Natural killer cell treated with Interleukin-12 subunit alpha and Interleukin-12 subunit beta and Interleukin-15 and Interleukin-18, amount 100 ng/mL, for 72 hours (primary cell): ENCODE results near the gene JOSD1. TPM values are rescaled to one million over a fixed set of nuclear protein-coding genes. Genes with fewer than 3 reads are reported as not detected.
A peak's percentile ranks its signal among the peaks of the same experiment; 100 is the strongest.

Experiments used
- ATAC-seq, 2 donors: fragments of 150-1000 bp; cut with Tn5 transposase in 1 of 2; sonication (Bioruptor Pico), chemical (Tn5 transposase) in 1 of 2; 2 replicates each; pipeline ENCODE4 v1.10.0; 2021
- DNase-seq: peaks from one replicate; pipeline ENCODE4 v3.0.0; 2022; ENCODE audit warnings: low spot score
- H3K27ac Mint-ChIP-seq, 2 donors: 1 replicate in 1 of 2; 2 replicates in 1 of 2; pipeline ENCODE4 v1.8.0; 2022; ENCODE audit warnings: mixed read lengths in 2 of 2, mild to moderate bottlenecking in 1 of 2, moderate library complexity in 1 of 2
- H3K27me3 Mint-ChIP-seq, 2 donors: 1 replicate in 1 of 2; 2 replicates in 1 of 2; pipeline ENCODE4 v1.8.0; 2022; ENCODE audit warnings: mixed read lengths in 2 of 2
- H3K36me3 Mint-ChIP-seq: one replicate; pipeline ENCODE4 v1.8.0; 2022; ENCODE audit warnings: mixed read lengths
- H3K4me1 Mint-ChIP-seq, 2 donors: 1 replicate in 1 of 2; 2 replicates in 1 of 2; pipeline ENCODE4 v1.8.0; 2022; ENCODE audit warnings: low read depth in 2 of 2, mixed read lengths in 2 of 2, mild to moderate bottlenecking in 1 of 2
- H3K4me3 Mint-ChIP-seq: one replicate; pipeline ENCODE4 v1.8.0; 2022; ENCODE audit warnings: mixed read lengths
- H3K9me3 Mint-ChIP-seq: 2 replicates; pipeline ENCODE4 v1.8.0; 2022; ENCODE audit warnings: mixed read lengths
- total RNA-seq, 2 donors: library from RNA; stranded (reverse); gene quantifications; one replicate each; pipeline ENCODE4 v1.2.3, GENCODE V29; 2022

Gene JOSD1
- total RNA-seq, 2 donors from 2014 or later = 53.6 to 62.3 TPM

DNA sequence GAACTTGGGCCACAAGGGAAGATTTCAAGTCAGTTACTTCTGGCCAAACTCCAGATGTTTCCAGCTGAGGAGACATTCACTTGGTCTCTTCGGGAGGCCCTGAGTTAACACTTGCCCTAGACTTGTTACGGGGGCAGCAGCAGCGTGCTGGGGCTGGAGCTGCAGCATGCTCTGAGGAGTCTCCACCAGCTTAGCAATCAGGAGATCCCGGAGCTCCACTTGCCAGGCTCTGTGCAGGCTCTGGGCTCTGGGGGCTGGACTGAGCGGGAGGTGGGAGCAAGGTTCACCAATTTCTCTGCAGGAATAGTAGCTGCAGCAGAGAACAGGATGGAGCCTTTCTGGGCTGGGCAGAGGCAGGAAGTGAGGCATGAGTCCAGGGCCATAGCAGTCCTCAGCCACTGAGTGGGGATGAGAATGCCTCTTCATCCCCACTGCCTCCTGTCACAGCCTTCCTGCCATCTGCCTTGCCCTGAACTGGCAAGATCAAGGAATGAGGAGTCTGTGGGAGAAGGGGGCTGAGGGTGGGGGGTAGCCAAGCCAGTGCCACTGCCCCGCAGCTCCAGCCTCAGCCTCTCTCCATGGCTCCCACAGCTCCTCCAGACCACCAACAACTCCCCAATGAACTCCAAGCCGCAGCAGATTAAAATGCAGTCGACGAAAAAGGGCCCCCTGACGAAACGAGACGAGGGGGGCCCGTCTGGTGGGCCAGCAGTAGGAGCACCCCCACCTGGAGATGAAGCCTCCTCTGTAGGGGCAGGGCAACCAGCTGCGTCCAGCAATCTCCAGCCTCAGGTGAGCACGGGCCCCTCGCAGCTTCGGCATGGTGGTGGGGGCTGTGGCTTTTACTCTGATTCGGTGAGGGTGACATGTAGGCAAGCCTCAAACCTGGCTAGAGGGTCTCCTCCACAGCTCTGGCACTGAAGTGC lies 28.4 kb upstream of the JOSD1 start:
- ATAC-seq (no peak), DNase-seq (no peak)
- Mint-ChIP-seq H3K36me3 (peaks cover 13% of the 10 kb centered on the region), H3K27ac (no peak overlapping the region), H3K4me1 (peaks cover 13% of the 10 kb centered on the region in 2 donors), H3K4me3 (no peak overlapping the region), H3K27me3 (no peaks in the 10 kb centered on the region), H3K9me3 (no peaks in the 10 kb centered on the region)

- DNase-seq = no peak
- Mint-ChIP-seq H3K4me3 (no peak overlapping the region), H3K36me3 (peaks cover 13% of the 10 kb centered on the region), H3K27ac (no peak overlapping the region), H3K4me1 (peaks cover 9 to 13% of the 10 kb centered on the region in 2 donors), H3K9me3 (no peaks in the 10 kb centered on the region), H3K27me3 (no peaks in the 10 kb centered on the region)
- ATAC-seq = no peak
These were observed 27.0 kb upstream of the JOSD1 start for GRCh38 chr22:38727530-38728451.

DNA sequence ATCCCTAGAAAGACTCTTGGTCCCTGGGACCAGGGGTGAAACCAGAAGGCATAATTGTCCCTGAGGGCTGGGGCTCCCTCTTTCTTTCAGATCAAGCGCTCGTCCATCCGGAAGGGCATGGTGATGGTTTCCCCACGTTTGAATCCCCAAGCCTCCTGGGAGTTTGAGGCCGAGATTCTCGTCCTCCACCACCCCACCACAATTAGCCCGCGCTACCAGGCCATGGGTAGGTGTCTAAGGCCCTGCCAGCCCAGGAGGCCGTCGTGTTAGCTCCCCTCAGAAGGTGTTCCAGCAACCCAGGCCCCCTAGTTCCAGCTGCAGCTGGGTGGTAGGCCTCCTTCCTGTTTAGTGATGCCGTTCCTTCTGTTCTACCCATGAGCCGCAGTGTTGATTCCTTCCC lies 26.4 kb upstream of the JOSD1 start:
- ATAC-seq (no peak), DNase-seq (no peak)
- Mint-ChIP-seq H3K27ac (no peak overlapping the region), H3K4me1 (peaks cover 9 to 13% of the 10 kb centered on the region in 2 donors), H3K27me3 (no peaks in the 10 kb centered on the region), H3K9me3 (no peaks in the 10 kb centered on the region), H3K36me3 (peaks cover 13% of the 10 kb centered on the region), H3K4me3 (no peak overlapping the region)

DNA sequence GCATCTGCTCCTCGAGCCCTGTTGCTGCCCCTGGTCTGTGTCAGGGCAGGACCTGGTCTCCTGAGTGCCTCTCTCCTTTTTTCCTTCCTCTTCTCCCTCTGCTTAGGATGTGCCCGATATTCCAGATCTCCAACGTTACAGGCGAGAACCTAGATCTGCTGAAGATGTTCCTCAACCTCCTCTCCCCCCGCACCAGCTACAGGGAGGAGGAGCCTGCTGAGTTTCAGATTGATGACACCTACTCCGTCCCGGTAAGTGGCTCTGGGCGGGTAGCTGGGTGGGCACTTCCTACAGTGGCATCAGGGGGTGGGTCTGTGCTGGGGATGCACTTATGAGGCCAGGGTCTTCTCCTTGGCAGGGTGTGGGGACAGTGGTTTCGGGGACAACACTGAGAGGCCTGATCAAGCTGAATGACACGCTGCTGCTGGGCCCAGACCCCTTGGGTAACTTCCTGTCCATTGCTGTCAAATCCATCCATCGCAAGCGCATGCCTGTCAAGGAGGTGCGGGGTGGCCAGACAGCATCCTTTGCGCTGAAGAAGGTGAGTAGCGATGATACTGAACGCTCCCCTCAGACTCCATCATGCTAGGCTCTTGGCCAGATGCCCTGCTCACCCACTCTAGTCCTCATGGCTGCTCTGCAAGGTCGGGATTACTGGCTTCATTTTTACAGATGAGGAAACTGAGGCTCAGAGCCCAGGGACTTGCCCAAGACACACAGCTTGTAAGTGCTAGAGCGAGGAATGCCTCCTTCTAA lies 25.3 kb upstream of the JOSD1 start:
- Mint-ChIP-seq H3K4me3 (no peak overlapping the region), H3K27ac (no peak overlapping the region), H3K4me1 (peaks cover 13% of the 10 kb centered on the region in 2 donors), H3K9me3 (no peaks in the 10 kb centered on the region), H3K27me3 (no peaks in the 10 kb centered on the region), H3K36me3 (peaks cover 13% of the 10 kb centered on the region)
- DNase-seq (no peak), ATAC-seq (no peak)

DNA sequence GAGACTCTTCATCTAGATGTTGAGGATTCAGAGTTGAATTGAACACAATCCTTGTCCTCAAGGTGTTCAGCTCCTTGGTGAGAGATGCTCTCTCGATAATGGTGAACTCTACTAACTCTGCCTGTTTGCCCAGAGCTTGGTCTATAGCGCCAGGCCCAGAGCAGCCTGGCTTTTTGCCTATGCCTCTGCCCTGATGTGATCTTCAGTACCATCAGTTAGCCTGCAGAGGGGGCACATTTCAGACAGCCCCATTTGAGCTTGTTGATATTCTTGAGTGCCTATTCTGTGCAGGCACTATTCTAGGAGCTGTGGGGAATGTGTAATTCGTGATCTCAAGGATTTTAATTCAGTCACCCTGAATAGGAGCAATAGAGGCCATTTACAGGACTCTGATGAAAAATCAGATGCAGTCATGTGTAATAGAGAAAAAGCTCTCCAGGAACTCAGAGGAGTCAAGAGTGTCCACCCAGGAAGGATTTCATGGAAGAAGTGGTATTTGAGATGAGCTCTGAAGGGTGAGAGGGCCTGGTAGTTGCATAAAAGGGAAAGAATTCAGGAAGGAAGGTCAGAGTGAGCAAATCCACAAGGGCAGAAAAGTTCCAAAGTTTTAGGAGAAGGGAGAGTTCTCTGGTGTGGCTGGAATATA lies 24.3 kb upstream of the JOSD1 start:
- ATAC-seq = peak in 1 of 2 donors; percentile 46
- Mint-ChIP-seq H3K9me3 (no peaks in the 10 kb centered on the region), H3K4me1 (peaks cover 7 to 10% of the 10 kb centered on the region in 2 donors), H3K27me3 (no peaks in the 10 kb centered on the region), H3K4me3 (no peak overlapping the region), H3K27ac (peak overlapping the region in 1 of 2 donors; percentile 28), H3K36me3 (peaks cover 9% of the 10 kb centered on the region)
- DNase-seq = no peak

GRCh38 chr22:38724176-38724575 lies 23.4 kb upstream of the JOSD1 start:
- Mint-ChIP-seq H3K4me1 (peaks cover 6 to 10% of the 10 kb centered on the region in 2 donors), H3K27me3 (no peaks in the 10 kb centered on the region), H3K36me3 (peaks cover 7% of the 10 kb centered on the region), H3K4me3 (no peak overlapping the region), H3K27ac (no peak overlapping the region), H3K9me3 (no peaks in the 10 kb centered on the region)
- no peak for DNase-seq
- ATAC-seq = no peak

GRCh38 chr22:38721551-38721950 lies 20.8 kb upstream of the JOSD1 start:
- Mint-ChIP-seq H3K9me3 (no peaks in the 10 kb centered on the region), H3K27ac (no peak overlapping the region), H3K27me3 (no peaks in the 10 kb centered on the region), H3K36me3 (peaks cover 7% of the 10 kb centered on the region), H3K4me1 (peaks cover 6 to 10% of the 10 kb centered on the region in 2 donors), H3K4me3 (no peak overlapping the region)
- no peak for ATAC-seq
- DNase-seq = no peak

GRCh38 chr22:38720350-38720749 lies 19.6 kb upstream of the JOSD1 start:
- Mint-ChIP-seq H3K4me1 (peaks cover 7 to 10% of the 10 kb centered on the region in 2 donors), H3K27ac (no peak overlapping the region)

GRCh38 chr22:38719196-38719595 lies 18.5 kb upstream of the JOSD1 start:
- no peaks in the 10 kb centered on the region for H3K36me3 Mint-ChIP-seq
- H3K27ac Mint-ChIP-seq = no peak overlapping the region
- peaks cover 14 to 16% of the 10 kb centered on the region in 2 donors for H3K4me1 Mint-ChIP-seq
- no peak overlapping the region for H3K4me3 Mint-ChIP-seq
- ATAC-seq (no peak), DNase-seq (no peak)
- H3K9me3 Mint-ChIP-seq = no peaks in the 10 kb centered on the region
- H3K27me3 Mint-ChIP-seq = no peaks in the 10 kb centered on the region

More at GRCh38 chr22:38720350-38720749, 19.6 kb upstream of the JOSD1 start:
- Mint-ChIP-seq H3K9me3 (no peaks in the 10 kb centered on the region), H3K4me3 (no peak overlapping the region), H3K27me3 (no peaks in the 10 kb centered on the region), H3K36me3 (peaks cover 4% of the 10 kb centered on the region)
- ATAC-seq = no peak
- no peak for DNase-seq

DNA sequence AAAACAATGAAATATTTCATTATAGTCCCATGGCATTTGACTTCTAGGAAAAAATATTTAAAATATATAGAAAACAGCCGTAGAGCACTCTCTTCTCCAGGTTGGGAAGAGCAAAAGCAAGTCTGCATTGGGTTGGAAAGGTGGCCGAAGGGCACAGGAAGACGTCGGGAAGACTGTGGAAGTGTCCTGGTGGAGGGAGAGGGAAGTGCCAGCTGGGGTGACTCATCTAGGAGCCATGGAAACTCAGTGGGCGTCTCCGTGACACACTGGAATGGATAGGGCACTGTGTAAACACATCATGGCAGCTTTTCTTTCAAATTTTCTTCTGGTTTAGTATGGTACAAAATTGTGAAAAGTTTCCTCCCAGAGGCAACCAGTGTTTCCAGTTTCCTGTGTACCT lies 17.7 kb upstream of the JOSD1 start:
- ATAC-seq (no peak), DNase-seq (no peak)
- H3K4me1 Mint-ChIP-seq = peaks cover 20 to 22% of the 10 kb centered on the region in 2 donors
- H3K27me3 Mint-ChIP-seq = no peaks in the 10 kb centered on the region
- H3K9me3 Mint-ChIP-seq = no peaks in the 10 kb centered on the region
- no peaks in the 10 kb centered on the region for H3K36me3 Mint-ChIP-seq
- no peak overlapping the region for H3K27ac Mint-ChIP-seq
- H3K4me3 Mint-ChIP-seq = no peak overlapping the region

- peak in 1 of 2 donors; percentile 36 for ATAC-seq
- no peaks in the 10 kb centered on the region for H3K36me3 Mint-ChIP-seq
- H3K27me3 Mint-ChIP-seq = no peaks in the 10 kb centered on the region
- no peak overlapping the region for H3K4me3 Mint-ChIP-seq
- no peaks in the 10 kb centered on the region for H3K9me3 Mint-ChIP-seq
- no peak for DNase-seq
- peaks cover 31 to 32% of the 10 kb centered on the region in 2 donors for H3K4me1 Mint-ChIP-seq
- no peak overlapping the region for H3K27ac Mint-ChIP-seq
These were observed 16.5 kb upstream of the JOSD1 start for GRCh38 chr22:38717244-38717643.

GRCh38 chr22:38716826-38717225 lies 16.1 kb upstream of the JOSD1 start:
- no peak for ATAC-seq
- Mint-ChIP-seq H3K27me3 (no peaks in the 10 kb centered on the region), H3K4me3 (no peak overlapping the region), H3K36me3 (no peaks in the 10 kb centered on the region), H3K4me1 (peaks cover 34 to 36% of the 10 kb centered on the region in 2 donors), H3K9me3 (no peaks in the 10 kb centered on the region), H3K27ac (no peak overlapping the region)
- DNase-seq = no peak

GRCh38 chr22:38716271-38716670 lies 15.5 kb upstream of the JOSD1 start:
- Mint-ChIP-seq H3K4me3 (no peak overlapping the region), H3K36me3 (no peaks in the 10 kb centered on the region), H3K27ac (no peak overlapping the region), H3K9me3 (no peaks in the 10 kb centered on the region), H3K27me3 (no peaks in the 10 kb centered on the region), H3K4me1 (peaks cover 31 to 38% of the 10 kb centered on the region in 2 donors)
- ATAC-seq (no peak), DNase-seq (no peak)
